HG02588 (cell line): Measurements from ENCODE around the gene TSC22D1.
A peak's percentile ranks its signal among the peaks of the same experiment; 100 is the strongest.

Experiments used
- ATAC-seq: cut with Tn5 transposase; IDR thresholded peaks from one replicate; pipeline ENCODE4 v1.9.1; 2021; ENCODE audit warnings: mild to moderate bottlenecking, moderate library complexity; ENCODE audit not compliant: unreplicated experiment

The TSC22D1 gene

DNA sequence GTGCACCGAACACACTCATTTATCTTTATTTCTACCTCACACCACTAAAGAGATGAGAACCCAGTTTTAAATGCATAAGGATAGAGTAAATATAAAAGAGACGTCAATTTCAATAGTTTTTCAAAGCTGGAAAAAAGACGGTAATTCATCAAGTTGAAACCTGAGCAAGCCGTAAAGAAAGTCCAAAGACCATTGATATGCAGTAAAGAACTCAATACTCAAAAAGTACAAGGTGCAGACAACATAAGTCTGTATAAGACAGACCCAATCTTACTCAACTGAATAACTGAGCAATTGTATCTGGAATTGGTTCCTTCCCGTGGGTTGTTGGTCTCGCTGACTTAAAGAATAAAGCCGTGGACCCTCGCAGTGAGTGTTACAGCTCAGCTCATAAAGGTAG is 120.4 kb downstream of the TSC22D1 start:
- no peak for ATAC-seq

- no peak for ATAC-seq
These were observed 122.2 kb downstream of the TSC22D1 start for GRCh38 chr13:44453881-44454280.

- no peak for ATAC-seq
These were observed 123.1 kb downstream of the TSC22D1 start for GRCh38 chr13:44453069-44453468.

DNA sequence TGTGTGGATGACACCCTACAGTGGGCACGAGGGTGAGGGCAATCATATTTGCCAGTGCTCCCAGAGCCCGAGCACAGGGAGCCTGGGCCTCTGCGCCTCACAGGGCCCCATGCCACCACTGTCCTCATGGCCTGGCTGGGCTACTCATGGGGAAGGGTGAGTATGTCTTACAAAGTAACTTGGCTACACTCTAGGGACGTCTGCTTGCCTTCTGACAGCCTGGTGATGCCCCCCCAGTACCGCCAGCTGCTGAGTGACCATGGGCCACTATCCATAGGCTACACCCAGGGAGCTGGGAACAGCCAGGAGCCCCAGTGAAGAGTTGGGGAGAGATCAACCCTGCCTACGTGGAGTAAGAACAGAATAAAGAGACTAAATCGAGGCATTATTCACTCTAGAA is 123.7 kb downstream of the TSC22D1 start:
- ATAC-seq = no peak

GRCh38 chr13:44451651-44452050 is 124.5 kb downstream of the TSC22D1 start:
- no peak for ATAC-seq

- no peak for ATAC-seq
These were observed 125.0 kb downstream of the TSC22D1 start for GRCh38 chr13:44451126-44451525.

- ATAC-seq = no peak
These were observed 125.9 kb downstream of the TSC22D1 start for GRCh38 chr13:44449999-44450821.

GRCh38 chr13:44448875-44449274 is 127.3 kb downstream of the TSC22D1 start:
- ATAC-seq = no peak

DNA sequence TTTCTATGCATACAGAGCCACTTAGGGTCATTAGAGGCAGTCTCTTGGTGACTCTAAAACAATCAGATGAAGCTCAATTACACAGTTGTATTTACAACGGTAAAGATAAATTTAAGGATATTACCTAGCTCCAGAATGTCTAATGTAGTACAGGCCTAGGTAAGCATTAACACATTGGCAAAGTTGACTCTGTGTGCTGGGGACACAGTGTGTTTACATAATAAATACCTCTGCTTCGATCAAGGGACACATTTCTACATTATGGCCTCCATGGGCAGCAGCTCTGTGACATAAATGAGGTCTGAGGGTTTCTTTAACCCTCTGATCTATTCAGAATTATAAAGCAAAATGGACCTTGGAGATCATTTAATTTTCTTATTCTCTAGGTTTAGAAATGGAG is 127.8 kb downstream of the TSC22D1 start:
- ATAC-seq = no peak

- no peak for ATAC-seq
These were observed 128.3 kb downstream of the TSC22D1 start for GRCh38 chr13:44447783-44448321.

DNA sequence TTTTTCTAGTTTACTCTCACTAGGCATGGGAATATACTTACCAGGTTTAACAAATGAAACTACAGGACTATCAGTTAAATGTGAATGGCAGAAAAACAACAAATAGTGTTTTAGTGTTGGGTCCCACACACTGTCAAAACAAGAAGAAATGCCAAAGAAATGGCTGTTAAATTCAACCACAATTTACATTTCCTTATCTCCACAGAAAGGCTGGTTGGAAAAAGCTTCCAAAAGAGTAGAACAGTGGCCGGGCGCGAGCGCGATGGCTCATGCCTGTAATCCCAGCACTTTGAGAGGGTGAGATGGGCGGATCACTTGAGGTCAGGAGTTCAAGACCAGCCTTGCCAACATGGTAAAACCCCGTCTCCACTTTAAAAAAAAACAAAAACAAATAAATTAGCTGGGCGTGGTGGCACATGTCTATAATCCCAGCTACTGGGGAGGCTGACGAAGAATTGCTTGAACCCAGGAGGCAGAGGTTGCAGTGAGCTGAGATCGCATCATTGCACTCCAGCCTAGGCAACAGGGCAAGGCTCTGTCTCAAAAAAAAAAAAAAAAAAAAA is 136.0 kb downstream of the TSC22D1 start:
- ATAC-seq = no peak

DNA sequence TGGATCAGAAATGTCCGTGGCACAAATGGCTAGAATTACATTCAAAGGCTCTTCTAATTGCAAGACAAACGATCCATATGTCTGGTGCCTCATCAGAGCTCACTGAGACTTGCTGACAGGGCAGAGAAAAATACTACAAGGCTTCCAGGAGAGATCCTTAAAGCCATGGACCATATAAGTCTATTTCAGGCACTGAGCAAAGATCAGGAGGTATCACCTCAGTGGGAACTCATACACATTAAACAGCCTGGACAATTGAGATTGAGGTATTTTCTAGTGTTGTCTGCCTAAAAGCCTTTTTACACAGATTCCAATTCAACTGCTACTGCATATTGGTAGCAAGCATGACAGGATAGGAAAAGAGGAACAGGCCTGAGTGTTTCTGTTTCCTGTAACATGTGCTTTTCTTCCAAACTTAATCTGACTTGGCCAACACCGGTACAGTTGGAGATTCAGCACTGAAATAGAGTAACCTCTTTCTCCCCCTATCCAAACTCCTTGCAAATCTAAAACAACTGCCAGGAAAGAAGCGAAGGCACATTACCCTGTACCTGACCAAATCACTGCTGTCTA is 136.6 kb downstream of the TSC22D1 start:
- no peak for ATAC-seq

DNA sequence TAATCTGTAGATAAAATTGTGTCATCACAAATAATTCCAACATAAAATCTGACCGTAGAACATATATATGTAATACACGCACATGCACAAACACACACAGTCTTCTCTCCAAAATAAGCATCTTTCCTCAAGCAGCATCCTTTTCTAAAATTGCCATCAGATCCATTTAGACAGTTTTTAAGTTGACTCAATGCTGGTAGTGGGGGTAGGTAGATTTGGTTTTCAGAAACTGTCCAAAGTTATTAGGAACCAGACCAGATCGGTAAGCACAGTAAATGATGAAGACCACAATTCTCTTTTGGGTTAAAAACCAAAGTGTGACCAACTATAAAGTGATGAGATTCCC is 137.9 kb downstream of the TSC22D1 start:
- ATAC-seq = no peak

GRCh38 chr13:44437356-44438233 is 138.5 kb downstream of the TSC22D1 start:
- no peak for ATAC-seq

- no peak for ATAC-seq
These were observed 139.4 kb downstream of the TSC22D1 start for GRCh38 chr13:44436589-44437337.

DNA sequence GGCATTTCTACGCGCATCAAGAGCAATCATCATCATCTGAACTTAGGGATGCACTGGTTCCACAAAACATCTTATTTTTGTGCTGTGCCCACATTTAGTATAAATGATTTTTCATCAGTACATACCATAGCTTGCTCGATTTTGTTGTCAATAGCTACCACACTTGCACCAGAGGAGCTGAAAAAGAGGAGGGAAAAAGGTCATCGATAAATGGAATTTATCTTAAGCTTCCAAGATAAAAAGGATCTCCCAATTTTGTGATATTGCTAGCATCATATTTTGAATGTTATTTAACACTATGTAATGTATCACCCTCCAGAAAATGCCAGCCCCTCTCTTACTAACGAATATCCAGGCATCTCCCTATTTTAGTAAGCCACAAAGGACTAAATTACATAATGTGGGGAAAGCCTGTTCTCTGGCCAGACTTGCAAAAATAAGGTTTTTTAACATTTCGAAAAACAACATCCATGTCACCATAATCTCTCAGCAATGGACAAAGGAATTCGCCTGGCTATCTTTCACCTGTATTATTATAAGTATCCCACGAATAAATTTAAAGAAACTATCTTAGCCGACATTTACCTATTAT is 140.1 kb downstream of the TSC22D1 start:
- no peak for ATAC-seq

GRCh38 chr13:44435142-44435918 is 140.8 kb downstream of the TSC22D1 start:
- peak; percentile 73 for ATAC-seq

DNA sequence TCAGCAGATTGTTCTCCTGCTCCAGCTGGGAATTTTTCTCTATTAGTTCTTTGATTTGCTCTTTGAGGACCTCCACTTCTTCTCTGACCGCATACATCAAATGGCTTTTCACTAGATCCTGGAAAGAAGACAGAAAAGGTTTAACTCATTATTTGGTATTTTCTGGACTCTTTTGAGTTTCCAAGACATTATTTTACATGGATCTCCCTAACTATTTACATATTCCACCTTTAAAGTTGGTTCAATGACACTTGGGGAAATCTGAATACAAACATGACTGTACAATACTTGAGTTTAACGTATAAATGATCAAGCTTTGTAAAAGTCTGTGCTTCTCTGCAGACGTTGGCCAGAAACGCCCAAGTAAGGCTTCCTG is 141.4 kb downstream of the TSC22D1 start:
- no peak for ATAC-seq
